ENCODE results near the gene OTUB2.

The OTUB2 gene

GRCh38 chr14:93997082-93997481 is 29.1 kb upstream of the OTUB2 start, which contains the start of gene CCDC197:
CCDC197 (plus strand) TSS chr14:93997301; CDS start chr14:93998132, 831 bp downstream.
- no peak for DNase-seq

GRCh38 chr14:93997916-93998870 is 27.9 kb upstream of the OTUB2 start:
- DNase-seq = no peak

- DNase-seq = no peak
Measured at GRCh38 chr14:93998871-93999403, 27.2 kb upstream of the OTUB2 start.

- no peak for DNase-seq
Measured at GRCh38 chr14:93999573-93999972, 26.6 kb upstream of the OTUB2 start.

- no peak for DNase-seq
Measured at GRCh38 chr14:94000267-94000666, 25.9 kb upstream of the OTUB2 start.

- DNase-seq = no peak
Measured at GRCh38 chr14:94001016-94001415, 25.1 kb upstream of the OTUB2 start.

GRCh38 chr14:94001501-94002396 is 24.4 kb upstream of the OTUB2 start:
- DNase-seq = peak; percentile 65

GRCh38 chr14:94003397-94003796 is 22.7 kb upstream of the OTUB2 start:
- DNase-seq = no peak

- DNase-seq = no peak
Measured at GRCh38 chr14:94004015-94004414, 22.1 kb upstream of the OTUB2 start.

GRCh38 chr14:94005324-94006073 is 20.6 kb upstream of the OTUB2 start:
- no peak for DNase-seq

GRCh38 chr14:94008234-94008633 is 17.9 kb upstream of the OTUB2 start:
- no peak for DNase-seq

GRCh38 chr14:94009767-94010166 is 16.4 kb upstream of the OTUB2 start:
- DNase-seq = peak; percentile 81

- no peak for DNase-seq
Measured at GRCh38 chr14:94010625-94011024, 15.5 kb upstream of the OTUB2 start.

GRCh38 chr14:94011795-94012194 is 14.3 kb upstream of the OTUB2 start:
- DNase-seq = peak; percentile 17

GRCh38 chr14:94014382-94014781 is 11.8 kb upstream of the OTUB2 start:
- no peak for DNase-seq

GRCh38 chr14:94015223-94015622 is 10.9 kb upstream of the OTUB2 start:
- no peak for DNase-seq

GRCh38 chr14:94016446-94016976 is 9.6 kb upstream of the OTUB2 start:
- DNase-seq = no peak

GRCh38 chr14:94018308-94018707 is 7.8 kb upstream of the OTUB2 start:
- no peak for DNase-seq

- no peak for DNase-seq
Measured at GRCh38 chr14:94019329-94019728, 6.8 kb upstream of the OTUB2 start.

- no peak for DNase-seq
Measured at GRCh38 chr14:94020267-94020666, 5.9 kb upstream of the OTUB2 start.

GRCh38 chr14:94021001-94021400 is 5.1 kb upstream of the OTUB2 start:
- no peak for DNase-seq
